Measurements from ENCODE around the gene EPHB1. TPM values are rescaled to one million over a fixed set of nuclear protein-coding genes. Genes with fewer than 3 reads are reported as not detected.

EPHB1 gene
- total RNA-seq, 1 experiment from 2014 or later = 2.8 TPM

DNA sequence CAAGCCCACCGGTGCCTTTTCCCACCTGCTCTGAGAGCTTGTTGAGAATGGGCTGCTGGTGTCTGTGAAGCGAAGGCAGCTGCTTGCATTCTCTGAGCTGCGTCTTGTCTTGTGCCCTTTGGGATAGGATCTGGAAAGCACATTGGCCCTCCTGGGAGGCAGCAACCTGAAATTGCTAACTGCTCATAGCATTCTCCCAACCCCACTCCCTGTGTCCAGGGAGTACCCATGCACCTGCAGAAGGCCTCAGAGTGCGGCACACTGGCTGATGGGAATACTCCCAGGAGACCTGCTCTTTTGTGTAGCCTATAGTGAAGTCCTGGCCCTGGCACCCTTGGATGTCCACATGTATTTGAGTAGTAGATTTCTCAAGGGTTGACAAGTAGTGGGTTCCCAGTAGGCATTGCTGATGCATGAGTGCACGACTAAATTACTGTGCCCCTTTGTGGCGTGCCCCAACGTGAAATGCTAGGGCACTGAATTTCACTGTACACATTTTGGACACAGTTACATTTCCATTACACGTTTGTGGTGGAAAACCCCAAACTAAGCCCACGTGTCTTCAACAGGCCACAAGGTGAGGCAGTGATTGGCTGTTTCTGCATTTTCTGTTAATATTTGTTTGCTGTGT, 3.7 kb downstream of the EPHB1 start:
- Mint-ChIP-seq H3K36me3 (ENCODE audit: insufficient read depth in 1 of 3, low read depth in 3 of 3) (no peaks in the 10 kb centered on the region), H3K9me3 (no peaks in the 10 kb centered on the region; a peak in 1 of 5 replicates), H3K27ac (no peak overlapping the region), H3K4me3 (no peak overlapping the region; a peak in 1 of 5 replicates), H3K27me3 (ENCODE audit: low read depth) (peaks cover 59% of the 10 kb centered on the region), H3K4me1 (peaks cover 21 to 26% of the 10 kb centered on the region in 2 experiments)
- H2BK5ac ChIP-seq (ENCODE audit: insufficient read length, low read length) = no peak overlapping the region
- no peak overlapping the region for H3K56ac ChIP-seq (ENCODE audit: insufficient read length, low read depth, low read length)
- H3K27ac ChIP-seq (ENCODE audit: insufficient read length, low read depth, low read length) = no peak overlapping the region
- no peak for DNase-seq
- H4K20me1 ChIP-seq (ENCODE audit: control insufficient read depth, insufficient read depth, insufficient read length) = no peaks in the 10 kb centered on the region
- TF ChIP-seq, protein P1, sequence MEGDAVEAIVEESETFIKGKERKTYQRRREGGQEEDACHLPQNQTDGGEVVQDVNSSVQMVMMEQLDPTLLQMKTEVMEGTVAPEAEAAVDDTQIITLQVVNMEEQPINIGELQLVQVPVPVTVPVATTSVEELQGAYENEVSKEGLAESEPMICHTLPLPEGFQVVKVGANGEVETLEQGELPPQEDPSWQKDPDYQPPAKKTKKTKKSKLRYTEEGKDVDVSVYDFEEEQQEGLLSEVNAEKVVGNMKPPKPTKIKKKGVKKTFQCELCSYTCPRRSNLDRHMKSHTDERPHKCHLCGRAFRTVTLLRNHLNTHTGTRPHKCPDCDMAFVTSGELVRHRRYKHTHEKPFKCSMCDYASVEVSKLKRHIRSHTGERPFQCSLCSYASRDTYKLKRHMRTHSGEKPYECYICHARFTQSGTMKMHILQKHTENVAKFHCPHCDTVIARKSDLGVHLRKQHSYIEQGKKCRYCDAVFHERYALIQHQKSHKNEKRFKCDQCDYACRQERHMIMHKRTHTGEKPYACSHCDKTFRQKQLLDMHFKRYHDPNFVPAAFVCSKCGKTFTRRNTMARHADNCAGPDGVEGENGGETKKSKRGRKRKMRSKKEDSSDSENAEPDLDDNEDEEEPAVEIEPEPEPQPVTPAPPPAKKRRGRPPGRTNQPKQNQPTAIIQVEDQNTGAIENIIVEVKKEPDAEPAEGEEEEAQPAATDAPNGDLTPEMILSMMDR (conservative IDR thresholded peaks at IDR 0.05) = no peak
- no peaks in the 10 kb centered on the region for H3K79me2 ChIP-seq (ENCODE audit: insufficient read depth, low read length)
- no peaks in the 10 kb centered on the region for H3K79me1 ChIP-seq (ENCODE audit: insufficient read depth, low read depth, low read length, poor library complexity, severe bottlenecking)
- H3K4me2 ChIP-seq (ENCODE audit: insufficient read depth, insufficient read length, low read length) = no peak overlapping the region
- H3K4ac ChIP-seq (ENCODE audit: low read depth, low read length) = no peak overlapping the region
- H2BK120ac ChIP-seq (ENCODE audit: low read depth, low read length, poor library complexity, severe bottlenecking) = no peak overlapping the region
- no peak overlapping the region for H3T11ph ChIP-seq (ENCODE audit: low read length)
- no CpG with 5 or more reads among the region's 9 CpGs for WGBS (ENCODE audit: extremely low coverage, insufficient read length, low lambda C conversion rate)
- H3K4me1 ChIP-seq (ENCODE audit: insufficient read depth, low read length) = no peaks in the 10 kb centered on the region; the same call in 1 of the 2 replicates
- H2BK12ac ChIP-seq (ENCODE audit: insufficient read length, low read depth, low read length) = no peak overlapping the region
- H3K9me3 ChIP-seq (ENCODE audit: control insufficient read depth, low read depth, low read length) = no peaks in the 10 kb centered on the region
- no peak overlapping the region for H3K23ac ChIP-seq (ENCODE audit: insufficient read length, low read depth, low read length)
- no peak overlapping the region for H3K9ac ChIP-seq (ENCODE audit: extremely low read depth, insufficient read length, low read length)
- H4K5ac ChIP-seq (ENCODE audit: insufficient read length, low read depth, low read length) = no peak overlapping the region
- no peak overlapping the region for H2AK5ac ChIP-seq (ENCODE audit: insufficient read length, low read length)
- H3K23me2 ChIP-seq (ENCODE audit: insufficient read length, low read depth, low read length, poor library complexity, severe bottlenecking) = peaks cover 21% of the 10 kb centered on the region
- H3K18ac ChIP-seq (ENCODE audit: insufficient read length, low read depth, low read length) = no peak overlapping the region
- no peak overlapping the region for H2BK15ac ChIP-seq (ENCODE audit: low read depth, low read length)
- peaks cover 21% of the 10 kb centered on the region; the same call in 1 of the 2 replicates for H3K27me3 ChIP-seq (ENCODE audit: insufficient read depth, low read length)
- H2AFZ ChIP-seq (ENCODE audit: low read length) = no peak overlapping the region
- H2BK20ac ChIP-seq (ENCODE audit: low read depth, low read length, poor library complexity, severe bottlenecking) = no peak overlapping the region
- H4K91ac ChIP-seq (ENCODE audit: insufficient read length, low read depth, low read length) = no peak overlapping the region
- no peak overlapping the region for H4K8ac ChIP-seq (replicated peaks; ENCODE audit: insufficient read length, low read depth, low read length)
- H3K14ac ChIP-seq (ENCODE audit: insufficient read depth, low read length) = no peak overlapping the region

All from H9 (cell line).